HFF-Myc (cell line): ENCODE results near the gene AASDHPPT.

ENCODE experiments used
- DNase-seq: peaks from one replicate; pipeline ENCODE4 v3.0.0-alpha.2; 2011; ENCODE audit warnings: low read depth; ENCODE audit errors: extremely low read depth
- H3K4me3 ChIP-seq: replicated peaks from 2 replicates; pipeline ENCODE4 v1.5.1; 2011; ENCODE audit warnings: low read depth, mild to moderate bottlenecking, control low read depth, low read length
- TF ChIP-seq, protein P1 (sequence below): IDR thresholded peaks from 2 replicates; pipeline ENCODE4 v1.5.1; 2012; ENCODE audit warnings: mild to moderate bottlenecking, low read depth, low read length, control low read depth; ENCODE audit errors: missing control alignments

Gene AASDHPPT

DNA sequence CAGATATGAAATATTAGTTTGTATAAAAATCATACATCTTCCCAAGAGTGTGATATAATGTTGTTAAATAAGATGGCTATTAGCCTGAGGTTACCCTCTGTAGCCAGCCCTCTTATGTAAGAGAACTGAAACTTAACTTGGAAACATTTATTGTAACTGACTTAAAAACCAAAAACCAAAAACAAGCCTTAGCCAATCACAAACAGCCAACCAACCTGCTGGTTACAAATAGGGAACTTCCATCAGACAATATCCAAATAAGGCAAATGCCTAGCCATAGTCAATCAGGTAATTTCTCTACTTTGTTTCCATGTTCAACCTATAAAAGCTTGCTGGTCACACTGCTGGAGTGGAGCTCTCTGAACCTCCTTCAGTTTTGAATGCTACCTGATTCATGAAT is 14.5 kb upstream of the AASDHPPT start:
- TF ChIP-seq, protein P1, sequence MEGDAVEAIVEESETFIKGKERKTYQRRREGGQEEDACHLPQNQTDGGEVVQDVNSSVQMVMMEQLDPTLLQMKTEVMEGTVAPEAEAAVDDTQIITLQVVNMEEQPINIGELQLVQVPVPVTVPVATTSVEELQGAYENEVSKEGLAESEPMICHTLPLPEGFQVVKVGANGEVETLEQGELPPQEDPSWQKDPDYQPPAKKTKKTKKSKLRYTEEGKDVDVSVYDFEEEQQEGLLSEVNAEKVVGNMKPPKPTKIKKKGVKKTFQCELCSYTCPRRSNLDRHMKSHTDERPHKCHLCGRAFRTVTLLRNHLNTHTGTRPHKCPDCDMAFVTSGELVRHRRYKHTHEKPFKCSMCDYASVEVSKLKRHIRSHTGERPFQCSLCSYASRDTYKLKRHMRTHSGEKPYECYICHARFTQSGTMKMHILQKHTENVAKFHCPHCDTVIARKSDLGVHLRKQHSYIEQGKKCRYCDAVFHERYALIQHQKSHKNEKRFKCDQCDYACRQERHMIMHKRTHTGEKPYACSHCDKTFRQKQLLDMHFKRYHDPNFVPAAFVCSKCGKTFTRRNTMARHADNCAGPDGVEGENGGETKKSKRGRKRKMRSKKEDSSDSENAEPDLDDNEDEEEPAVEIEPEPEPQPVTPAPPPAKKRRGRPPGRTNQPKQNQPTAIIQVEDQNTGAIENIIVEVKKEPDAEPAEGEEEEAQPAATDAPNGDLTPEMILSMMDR: no peak
- no peak for DNase-seq
- H3K4me3 ChIP-seq: no peak overlapping the region

DNA sequence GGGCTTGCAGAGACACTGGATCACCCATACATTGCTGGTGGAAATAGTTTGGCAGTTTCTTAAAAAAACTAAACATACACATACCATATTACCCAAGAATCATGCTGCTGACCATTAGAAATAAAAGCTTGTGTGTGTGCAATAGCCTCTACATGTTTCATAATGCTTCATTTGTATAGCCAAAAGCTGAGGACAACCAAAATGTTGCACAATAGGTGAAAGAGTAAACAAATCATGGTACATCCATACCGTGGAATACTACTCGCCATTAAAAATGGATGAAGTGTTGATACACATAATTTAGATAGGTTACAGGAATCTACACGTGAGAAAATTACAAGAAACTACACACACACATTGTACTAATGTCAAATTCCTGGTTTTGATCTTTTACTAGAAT is 6.9 kb upstream of the AASDHPPT start:
- TF ChIP-seq, protein P1: no peak
- DNase-seq: no peak
- no peak overlapping the region for H3K4me3 ChIP-seq

DNA sequence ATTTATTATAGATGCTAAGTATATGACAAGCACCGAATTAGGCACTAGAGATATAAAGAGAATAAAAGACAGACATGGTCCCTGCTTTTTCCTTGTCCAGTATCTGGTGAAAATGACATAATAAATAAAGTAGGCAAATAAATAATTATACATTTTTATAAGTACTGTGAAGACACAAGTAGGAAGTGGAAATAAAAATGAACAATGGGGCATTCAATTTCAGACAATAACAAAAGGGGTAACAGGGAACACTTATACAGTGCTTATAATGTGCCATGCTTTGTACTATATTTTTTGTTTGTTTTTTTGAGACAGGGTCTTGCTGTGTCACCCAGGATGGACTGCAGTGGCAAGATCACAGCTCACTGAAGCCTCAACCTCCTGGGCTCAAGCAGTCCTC is 4.7 kb upstream of the AASDHPPT start:
- TF ChIP-seq, protein P1: no peak
- no peak overlapping the region for H3K4me3 ChIP-seq
- no peak for DNase-seq

DNA sequence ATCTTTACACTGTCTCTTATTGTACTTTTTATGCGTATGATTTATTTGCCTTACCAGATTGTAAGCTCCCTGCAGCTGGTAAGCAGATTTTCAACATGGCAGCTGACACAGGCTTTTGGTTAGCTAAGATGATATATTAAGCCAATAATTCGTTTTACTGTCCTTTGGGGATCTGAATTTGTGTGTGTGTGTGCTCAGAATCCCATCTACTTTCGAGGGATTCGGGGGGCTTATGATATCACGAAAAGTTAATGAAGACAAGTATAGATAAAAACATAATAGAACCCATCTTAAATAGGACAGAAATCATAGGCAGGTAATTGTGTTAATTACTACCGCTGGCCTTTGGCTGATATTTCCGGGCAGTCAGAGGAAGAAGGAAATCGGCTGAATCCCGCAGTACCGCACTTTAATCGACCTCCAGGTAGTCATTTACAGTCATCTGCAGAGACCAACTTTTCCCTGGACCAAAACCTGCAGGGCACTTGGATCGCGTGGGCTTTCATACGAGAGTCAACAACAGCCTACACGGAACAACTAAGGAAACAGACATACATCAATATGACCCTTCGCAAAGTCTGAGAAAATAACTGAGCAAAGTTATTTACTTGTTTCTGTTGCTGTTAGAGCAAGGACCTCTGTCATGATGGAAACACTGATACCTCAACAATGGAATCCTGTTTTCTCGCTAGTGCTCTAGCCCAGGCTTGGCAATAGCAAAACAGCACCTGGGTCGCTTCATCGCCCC is 1.1 kb upstream of the AASDHPPT start:
- H3K4me3 ChIP-seq: peak overlapping the region; percentile 88
- TF ChIP-seq, protein P1: no peak
- no peak for DNase-seq

DNA sequence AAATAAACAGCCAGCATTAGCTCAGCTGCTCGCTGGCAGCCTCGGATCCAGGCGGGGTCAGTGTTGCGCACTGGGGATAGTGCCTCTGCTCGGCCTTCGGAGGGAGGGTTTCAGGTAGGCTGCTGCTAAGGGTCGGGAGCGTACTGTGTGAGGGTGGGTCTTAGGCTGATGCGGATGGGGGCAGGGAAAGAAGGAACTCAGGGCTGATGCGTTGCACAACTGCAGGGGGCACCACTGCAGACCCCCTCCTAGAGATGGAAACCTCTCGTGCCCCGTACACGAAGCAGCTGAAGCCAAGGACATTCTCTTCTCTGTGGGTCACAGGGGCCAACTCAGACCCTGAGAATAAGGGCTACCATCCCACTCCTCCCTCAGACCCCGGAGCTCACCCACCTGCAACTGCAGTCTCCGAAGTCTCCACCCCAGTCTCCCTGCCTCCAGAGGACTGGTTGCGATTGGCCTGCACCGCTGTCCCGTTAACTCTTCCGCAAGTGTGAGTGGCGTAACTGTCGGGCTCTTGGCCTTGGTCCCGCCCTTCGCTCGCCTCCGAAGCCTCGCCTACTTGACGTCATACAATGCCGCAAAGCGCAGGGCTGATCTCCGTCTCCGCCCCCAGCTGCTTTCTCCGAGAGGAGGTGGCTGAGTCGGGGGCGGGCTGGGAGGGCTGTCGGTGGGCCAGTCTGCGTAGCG is 398 bp upstream of the AASDHPPT start, which contains the start of gene KBTBD3:
KBTBD3 (minus strand) TSS at position 429 of the 690 bp plus-strand sequence. CDS start 18,250 bp downstream, outside the sequence.
- H3K4me3 ChIP-seq: peak within 1 kb of the TSS; percentile 88
- TF ChIP-seq, protein P1: peak; percentile 40
- peak; percentile 99 for DNase-seq

DNA sequence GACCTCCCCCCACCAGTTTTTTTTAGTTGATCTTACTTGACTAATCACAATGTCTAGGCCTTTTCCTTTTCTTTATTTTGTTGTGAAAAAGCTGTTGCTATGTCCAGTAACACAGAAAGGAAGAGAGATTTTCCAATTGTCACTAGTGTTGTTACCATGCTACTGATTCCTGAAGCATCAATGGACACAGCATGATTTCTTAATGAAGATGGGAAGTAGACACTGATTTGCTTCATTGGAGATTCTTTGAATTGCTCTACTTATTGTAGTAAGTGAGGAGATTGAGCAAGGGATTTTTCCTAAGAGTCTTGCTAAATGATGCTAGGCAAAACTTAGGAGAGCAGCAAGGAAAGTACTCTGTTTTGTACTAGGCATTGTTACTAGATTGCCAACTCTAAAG is 4.6 kb downstream of the AASDHPPT start:
- no peak overlapping the region for H3K4me3 ChIP-seq
- no peak for DNase-seq
- TF ChIP-seq, protein P1: no peak
